HEK293 (cell line): ENCODE data around the gene SPATA1.
A peak's percentile ranks its signal among the peaks of the same experiment; 100 is the strongest.

Experiments
- CTCF ChIA-PET: fragments of 350-600 bp; formaldehyde crosslinking; extraction: SDS; loops from one replicate; lab custom pipeline; 2021; ENCODE audit warnings: antibody characterized with exemption; lab: Yijun Ruan, JAX
- POLR2A ChIA-PET: fragments of 300-600 bp; formaldehyde crosslinking; extraction: SDS; loops from one replicate; lab custom pipeline; 2020; ENCODE audit warnings: antibody characterized with exemption, inconsistent platforms; lab: Yijun Ruan, JAX
- H3K27ac ChIP-seq: fragments of 200-500 bp; sonication (Bioruptor generic); 2 replicates; pipeline ENCODE4 v1.5.1; 2014; ENCODE audit warnings: low read depth, low read length, control low read depth, inconsistent platforms; ENCODE audit errors: extremely low read depth
- H3K36me3 ChIP-seq, 2 experiments: fragments of 200-500 bp in 1 of 2; sonication (Bioruptor generic) in 1 of 2; 1 replicate in 1 of 2; 2 replicates in 1 of 2; pipeline ENCODE4 v1.5.1; 2014 to 2017; ENCODE audit warnings: inconsistent platforms in 2 of 2, low read length in 2 of 2; ENCODE audit not compliant: control insufficient read depth in 2 of 2, insufficient read depth in 1 of 2
- H3K4me1 ChIP-seq: fragments of 200-500 bp; sonication (Bioruptor generic); 2 replicates; pipeline ENCODE4 v1.5.1; 2014; ENCODE audit warnings: mild to moderate bottlenecking, low read length, inconsistent platforms; ENCODE audit not compliant: control insufficient read depth, insufficient read depth
- H3K4me3 ChIP-seq: 2 replicates; pipeline ENCODE4 v1.5.1; 2011; ENCODE audit warnings: low read depth, mild to moderate bottlenecking, control low read depth, low read length, moderate library complexity
- H3K9me3 ChIP-seq: fragments of 200-500 bp; sonication (Bioruptor generic); 2 replicates; pipeline ENCODE4 v1.5.1; 2014; ENCODE audit warnings: low read depth, low read length, inconsistent platforms; ENCODE audit not compliant: control insufficient read depth, insufficient read depth
- GLI4 ChIP-seq: fragments of 450-650 bp; formaldehyde crosslinking; IDR thresholded peaks from 2 replicates; pipeline ENCODE4 v1.5.1; 2016; ENCODE audit warnings: missing biosample characterization, missing genetic modification characterization
- SETDB1 ChIP-seq: IDR thresholded peaks from one replicate; pipeline ENCODE4 v1.6.1; 2017; ENCODE audit warnings: mild to moderate bottlenecking, low read length, moderate library complexity, mixed read lengths; ENCODE audit not compliant: insufficient read length
- TRIM28 ChIP-seq: IDR thresholded peaks from 2 replicates; pipeline ENCODE4 v1.6.1; 2011; ENCODE audit warnings: low read length, control low read depth, borderline replicate concordance
- ZBTB17 ChIP-seq: fragments of 450-650 bp; formaldehyde crosslinking; IDR thresholded peaks from 2 replicates; pipeline ENCODE4 v1.5.1; 2016; ENCODE audit warnings: missing biosample characterization, missing genetic modification characterization
- ZBTB21 ChIP-seq: fragments of 450-650 bp; formaldehyde crosslinking; IDR thresholded peaks from 2 replicates; pipeline ENCODE4 v1.5.1; 2017; ENCODE audit warnings: missing biosample characterization, missing genetic modification characterization
- ZBTB49 ChIP-seq: fragments of 450-650 bp; formaldehyde crosslinking; IDR thresholded peaks from 2 replicates; pipeline ENCODE4 v1.5.1; 2016; ENCODE audit warnings: missing biosample characterization, missing genetic modification characterization, low read depth
- ZFP37 ChIP-seq: fragments of 450-650 bp; formaldehyde crosslinking; IDR thresholded peaks from 2 replicates; pipeline ENCODE4 v1.5.1; 2016; ENCODE audit warnings: missing biosample characterization, missing genetic modification characterization
- ZFP41 ChIP-seq: fragments of 450-650 bp; formaldehyde crosslinking; IDR thresholded peaks from 2 replicates; pipeline ENCODE4 v1.5.1; 2016; ENCODE audit warnings: missing biosample characterization, missing genetic modification characterization, borderline replicate concordance
- ZNF155 ChIP-seq: fragments of 450-650 bp; formaldehyde crosslinking; IDR thresholded peaks from 2 replicates; pipeline ENCODE4 v1.5.1; 2016; ENCODE audit warnings: missing biosample characterization, missing genetic modification characterization
- ZNF221 ChIP-seq: fragments of 450-650 bp; formaldehyde crosslinking; IDR thresholded peaks from 2 replicates; pipeline ENCODE4 v1.5.1; 2017; ENCODE audit warnings: missing biosample characterization, missing genetic modification characterization, borderline replicate concordance
- ZNF23 ChIP-seq: fragments of 450-650 bp; formaldehyde crosslinking; IDR thresholded peaks from 2 replicates; pipeline ENCODE4 v1.5.1; 2016; ENCODE audit warnings: missing biosample characterization, missing genetic modification characterization, borderline replicate concordance
- ZNF280D ChIP-seq: fragments of 450-650 bp; formaldehyde crosslinking; IDR thresholded peaks from 2 replicates; pipeline ENCODE4 v1.5.1; 2016; ENCODE audit warnings: missing biosample characterization, missing genetic modification characterization
- ZNF324 ChIP-seq: fragments of 450-650 bp; formaldehyde crosslinking; IDR thresholded peaks from 2 replicates; pipeline ENCODE4 v1.5.1; 2016; ENCODE audit warnings: missing biosample characterization, missing genetic modification characterization
- ZNF350 ChIP-seq: fragments of 450-650 bp; formaldehyde crosslinking; IDR thresholded peaks from 2 replicates; pipeline ENCODE4 v1.5.0; 2017; ENCODE audit warnings: missing biosample characterization, mild to moderate bottlenecking, missing genetic modification characterization
- ZNF404 ChIP-seq: fragments of 450-650 bp; formaldehyde crosslinking; IDR thresholded peaks from 2 replicates; pipeline ENCODE4 v1.5.1; 2017; ENCODE audit warnings: missing biosample characterization, missing genetic modification characterization
- ZNF423 ChIP-seq: fragments of 450-650 bp; formaldehyde crosslinking; IDR thresholded peaks from 2 replicates; pipeline ENCODE4 v1.5.1; 2016; ENCODE audit warnings: missing biosample characterization, missing genetic modification characterization
- ZNF426 ChIP-seq: fragments of 450-650 bp; formaldehyde crosslinking; IDR thresholded peaks from 2 replicates; pipeline ENCODE4 v1.5.1; 2017; ENCODE audit warnings: missing biosample characterization, missing genetic modification characterization, mild to moderate bottlenecking, inconsistent platforms, moderate library complexity
- ZNF473 ChIP-seq: fragments of 450-650 bp; formaldehyde crosslinking; IDR thresholded peaks from 2 replicates; pipeline ENCODE4 v1.5.1; 2017; ENCODE audit warnings: missing biosample characterization, missing genetic modification characterization
- ZNF621 ChIP-seq: fragments of 450-650 bp; formaldehyde crosslinking; IDR thresholded peaks from 2 replicates; pipeline ENCODE4 v1.5.1; 2017; ENCODE audit warnings: missing biosample characterization, missing genetic modification characterization
- ZNF623 ChIP-seq: fragments of 450-650 bp; formaldehyde crosslinking; IDR thresholded peaks from 2 replicates; pipeline ENCODE4 v1.5.1; 2016; ENCODE audit warnings: missing biosample characterization, missing genetic modification characterization
- ZNF654 ChIP-seq: fragments of 450-650 bp; formaldehyde crosslinking; IDR thresholded peaks from 2 replicates; pipeline ENCODE4 v1.5.1; 2016; ENCODE audit warnings: low read depth, missing biosample characterization, missing genetic modification characterization
- ZNF660 ChIP-seq: fragments of 450-650 bp; IDR thresholded peaks from 2 replicates; pipeline ENCODE4 v1.5.1; 2018; ENCODE audit warnings: missing biosample characterization, mild to moderate bottlenecking, missing genetic modification characterization
- ZNF76 ChIP-seq: fragments of 450-650 bp; formaldehyde crosslinking; IDR thresholded peaks from 2 replicates; pipeline ENCODE4; 2016; ENCODE audit warnings: low read depth, missing biosample characterization, missing genetic modification characterization, borderline replicate concordance
- ZNF768 ChIP-seq: fragments of 450-650 bp; formaldehyde crosslinking; IDR thresholded peaks from 2 replicates; pipeline ENCODE4 v1.5.1; 2018; ENCODE audit warnings: missing biosample characterization, mild to moderate bottlenecking, missing genetic modification characterization
- ZNF777 ChIP-seq: fragments of 450-650 bp; formaldehyde crosslinking; IDR thresholded peaks from 2 replicates; pipeline ENCODE4 v1.5.1; 2017; ENCODE audit warnings: missing biosample characterization, missing genetic modification characterization, borderline replicate concordance
- ZXDB ChIP-seq: fragments of 450-650 bp; formaldehyde crosslinking; IDR thresholded peaks from 2 replicates; pipeline ENCODE4 v1.5.1; 2016; ENCODE audit warnings: missing biosample characterization, missing genetic modification characterization

Gene SPATA1

GRCh38 chr1:84606977-84607376 is 100.8 kb downstream of the SPATA1 start:
- POLR2A ChIA-PET: no interaction called here
- Histone ChIP-seq H3K36me3 (no peaks in the 10 kb centered on the region), H3K4me1 (no peaks in the 10 kb centered on the region)
- TF ChIP-seq ZFP41 (tag by site-specific recombination) (no peak), ZNF350 (tag by site-specific recombination) (no peak), ZNF76 (tag by site-specific recombination) (no peak), ZNF623 (no peak), ZNF404 (tag by site-specific recombination) (no peak), ZNF280D (tag by site-specific recombination) (no peak), ZNF324 (tag by site-specific recombination) (no peak), TRIM28 (peak; percentile 83; the same call in 1 of the 2 replicates), ZNF23 (no peak), ZNF660 (tag by site-specific recombination) (no peak), SETDB1 (peak; percentile 54)
- TF ChIP-seq, all 188 proteins: peak for 2
- Histone ChIP-seq H3K27ac (no peak overlapping the region), H3K4me3 (no peak overlapping the region), H3K9me3 (no peaks in the 10 kb centered on the region)
- CTCF ChIA-PET: no interaction called here

- ChIA-PET CTCF (interaction anchor here (0.6 to 0.9 kb wide), 2 partner anchors 63 to 298 kb away, joined by 3 read pairs; no protein-coding TSS in a partner anchor), POLR2A (no interaction called here)
- H3K36me3 ChIP-seq: peaks cover 0 to 15% of the 10 kb centered on the region in 2 experiments; a peak in 1 of 3 replicates
- H3K4me1 ChIP-seq: no peaks in the 10 kb centered on the region
- TF ChIP-seq ZNF768 (tag by site-specific recombination): no peak
- no peak for TF ChIP-seq ZFP37 (tag by site-specific recombination)
- TF ChIP-seq ZNF423 (tag by site-specific recombination): no peak
- no peak for TF ChIP-seq ZNF221
- no peak for TF ChIP-seq GLI4 (tag by site-specific recombination)
- no peak for TF ChIP-seq ZNF654 (tag by site-specific recombination)
- TF ChIP-seq ZNF777 (tag by site-specific recombination): no peak
- no peak for TF ChIP-seq ZBTB21 (tag by site-specific recombination)
- TF ChIP-seq ZNF473 (tag by site-specific recombination): no peak
- no peak for TF ChIP-seq ZNF621
- no peak for TF ChIP-seq ZBTB17
- no peak for TF ChIP-seq ZNF155 (tag by site-specific recombination)
- no peak for TF ChIP-seq ZXDB (tag by site-specific recombination)
- no peak for TF ChIP-seq ZBTB49 (tag by site-specific recombination)
- TF ChIP-seq ZNF426 (tag by site-specific recombination): no peak
- H3K4me3 ChIP-seq: no peak overlapping the region
- H3K27ac ChIP-seq: no peak overlapping the region
- no peaks in the 10 kb centered on the region for H3K9me3 ChIP-seq
Observed at GRCh38 chr1:84611091-84611490, 104.9 kb downstream of the SPATA1 start.
